HG02678 (cell line): Measurements from ENCODE around the gene C3orf33.
A peak's percentile ranks its signal among the peaks of the same experiment; 100 is the strongest.
"Not testable (repeated sequence)": the region's sequence is repeated elsewhere in the genome, so short reads cannot be mapped to it uniquely, and the experiment has no call there.

Experiments used
- ATAC-seq: cut with Tn5 transposase; IDR thresholded peaks from one replicate; pipeline ENCODE4 v1.9.1; 2021; ENCODE audit warnings: mild to moderate bottlenecking, moderate library complexity; ENCODE audit not compliant: unreplicated experiment

C3orf33 gene

GRCh38 chr3:155805802-155806618 lies at the start of gene C3orf33:
Gene C3orf33 (minus strand): TSS chr3:155806278. CDS start chr3:155806252, 26 bp downstream.
- peak; percentile 96 for ATAC-seq

- peak; percentile 95 for ATAC-seq
Measured at GRCh38 chr3:155854141-155854940, 48.3 kb upstream of the C3orf33 start, which contains the start of gene SLC33A1. Gene SLC33A1 (minus strand): TSS chr3:155854427. CDS start chr3:155853997, 430 bp downstream.

- no peak for ATAC-seq
Measured at GRCh38 chr3:155853214-155854140, 47.4 kb upstream of the C3orf33 start.

GRCh38 chr3:155852341-155852740 lies 46.3 kb upstream of the C3orf33 start:
- no peak for ATAC-seq

- not testable (repeated sequence) for ATAC-seq
Measured at GRCh38 chr3:155849404-155849803, 43.3 kb upstream of the C3orf33 start.

GRCh38 chr3:155847993-155848392 lies 41.9 kb upstream of the C3orf33 start:
- no peak for ATAC-seq

GRCh38 chr3:155846119-155846518 lies 40.0 kb upstream of the C3orf33 start:
- ATAC-seq: no peak

- ATAC-seq: no peak
Measured at GRCh38 chr3:155843569-155843968, 37.5 kb upstream of the C3orf33 start.

GRCh38 chr3:155835341-155836071 lies 29.4 kb upstream of the C3orf33 start:
- ATAC-seq: no peak

GRCh38 chr3:155828490-155829098 lies 22.5 kb upstream of the C3orf33 start:
- not testable (repeated sequence) for ATAC-seq

GRCh38 chr3:155815030-155815545 lies 9.0 kb upstream of the C3orf33 start:
- ATAC-seq: no peak

GRCh38 chr3:155813224-155813623 lies 7.1 kb upstream of the C3orf33 start:
- not testable (repeated sequence) for ATAC-seq

GRCh38 chr3:155809181-155809580 lies 3.1 kb upstream of the C3orf33 start:
- no peak for ATAC-seq

GRCh38 chr3:155807823-155808222 lies 1.7 kb upstream of the C3orf33 start:
- no peak for ATAC-seq

GRCh38 chr3:155805204-155805801 lies 775 bp downstream of the C3orf33 start:
- peak; percentile 42 for ATAC-seq

GRCh38 chr3:155804323-155804722 lies 1.8 kb downstream of the C3orf33 start:
- no peak for ATAC-seq

GRCh38 chr3:155792532-155792931 lies 13.5 kb downstream of the C3orf33 start:
- no peak for ATAC-seq

GRCh38 chr3:155791190-155791589 lies 14.9 kb downstream of the C3orf33 start:
- no peak for ATAC-seq
